ENCODE measurements around the gene BATF2.

BATF2 gene, protein sequence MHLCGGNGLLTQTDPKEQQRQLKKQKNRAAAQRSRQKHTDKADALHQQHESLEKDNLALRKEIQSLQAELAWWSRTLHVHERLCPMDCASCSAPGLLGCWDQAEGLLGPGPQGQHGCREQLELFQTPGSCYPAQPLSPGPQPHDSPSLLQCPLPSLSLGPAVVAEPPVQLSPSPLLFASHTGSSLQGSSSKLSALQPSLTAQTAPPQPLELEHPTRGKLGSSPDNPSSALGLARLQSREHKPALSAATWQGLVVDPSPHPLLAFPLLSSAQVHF

DNA sequence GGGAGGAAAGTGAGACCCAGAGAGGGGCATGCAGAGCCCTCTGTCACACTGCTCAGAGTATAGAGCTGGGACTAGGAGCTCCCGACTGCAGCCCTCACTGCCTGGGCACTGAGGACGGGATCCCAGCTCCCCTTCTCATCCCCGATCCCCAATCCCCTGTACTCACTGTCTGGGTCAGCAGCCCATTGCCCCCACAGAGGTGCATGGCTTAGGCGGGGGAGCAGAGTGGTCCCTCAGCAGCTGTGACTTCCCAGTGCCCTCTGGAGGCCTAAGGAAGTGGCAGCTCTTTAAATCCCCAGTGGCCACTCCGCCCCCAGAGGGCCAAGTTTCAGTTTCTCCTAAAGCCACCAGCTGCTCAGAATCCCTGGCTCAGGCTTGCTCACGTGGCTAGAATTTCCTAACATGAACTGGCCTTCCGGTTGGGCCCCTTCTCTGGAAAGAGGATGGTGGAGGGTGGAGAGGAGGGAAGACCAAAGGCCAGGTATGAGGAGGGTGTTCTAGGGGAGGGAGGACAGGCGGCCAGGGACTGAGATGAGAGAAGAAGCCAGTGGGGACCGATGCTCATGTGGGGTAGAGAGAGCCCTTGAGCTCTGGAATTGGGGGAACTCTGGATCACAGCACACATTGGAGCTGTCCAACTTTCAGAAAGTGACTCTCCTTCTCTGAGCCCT, at the start of gene BATF2:
TSS of gene BATF2 (minus strand) at position 262 of the 671 bp plus-strand sequence. CDS start at position 205, 57 bp downstream.
- Histone ChIP-seq H3K4me1 (ENCODE audit: control insufficient read depth in 1 of 2, insufficient read depth in 2 of 2, low read length in 2 of 2) (peaks cover 33 to 37% of the 10 kb centered on the region in 2 donors), H3K36me3 (ENCODE audit: control insufficient read depth in 1 of 2, insufficient read depth in 2 of 2, low read length in 2 of 2) (peaks cover 3% of the 10 kb centered on the region in 2 donors), H3K9ac (ENCODE audit: low read depth in 1 of 2, low read length in 2 of 2) (peak within 1 kb of the TSS; percentile 85 to 86), H3K27me3 (ENCODE audit: control insufficient read depth in 1 of 2, insufficient read depth in 2 of 2, low read length in 2 of 2) (no peaks in the 10 kb centered on the region), H3K4me3 (ENCODE audit: low read depth in 1 of 2, low read length in 2 of 2) (peak within 1 kb of the TSS; percentile 80 to 89), H3K27ac (ENCODE audit: low read depth, low read length) (peak within 1 kb of the TSS; percentile 49), H3K9me3 (ENCODE audit: control insufficient read depth in 1 of 2, low read length in 2 of 2) (no peaks in the 10 kb centered on the region)

- H3K27ac ChIP-seq (ENCODE audit: low read depth, low read length) = no peak overlapping the region
- H3K9ac ChIP-seq (ENCODE audit: low read depth in 1 of 2, low read length in 2 of 2) = no peak overlapping the region
- no peaks in the 10 kb centered on the region for H3K27me3 ChIP-seq (ENCODE audit: control insufficient read depth in 1 of 2, insufficient read depth in 2 of 2, low read length in 2 of 2)
- H3K36me3 ChIP-seq (ENCODE audit: control insufficient read depth in 1 of 2, insufficient read depth in 2 of 2, low read length in 2 of 2) = peaks cover 9 to 21% of the 10 kb centered on the region in 2 donors
- H3K4me1 ChIP-seq (ENCODE audit: control insufficient read depth in 1 of 2, insufficient read depth in 2 of 2, low read length in 2 of 2) = peaks cover 11 to 32% of the 10 kb centered on the region in 2 donors
- no peaks in the 10 kb centered on the region for H3K9me3 ChIP-seq (ENCODE audit: control insufficient read depth in 1 of 2, low read length in 2 of 2)
- H3K4me3 ChIP-seq (ENCODE audit: low read depth in 1 of 2, low read length in 2 of 2) = no peak overlapping the region
Observed at GRCh38 chr11:65045728-65046127, 49.0 kb upstream of the BATF2 start.

- no peak overlapping the region for H3K9ac ChIP-seq (ENCODE audit: low read depth in 1 of 2, low read length in 2 of 2)
- H3K4me1 ChIP-seq (ENCODE audit: control insufficient read depth in 1 of 2, insufficient read depth in 2 of 2, low read length in 2 of 2) = peaks cover 16 to 32% of the 10 kb centered on the region in 2 donors
- H3K9me3 ChIP-seq (ENCODE audit: control insufficient read depth in 1 of 2, low read length in 2 of 2) = no peaks in the 10 kb centered on the region
- no peak overlapping the region for H3K27ac ChIP-seq (ENCODE audit: low read depth, low read length)
- no peak overlapping the region for H3K4me3 ChIP-seq (ENCODE audit: low read depth in 1 of 2, low read length in 2 of 2)
- H3K36me3 ChIP-seq (ENCODE audit: control insufficient read depth in 1 of 2, insufficient read depth in 2 of 2, low read length in 2 of 2) = peaks cover 9 to 21% of the 10 kb centered on the region in 2 donors
- H3K27me3 ChIP-seq (ENCODE audit: control insufficient read depth in 1 of 2, insufficient read depth in 2 of 2, low read length in 2 of 2) = no peaks in the 10 kb centered on the region
Observed at GRCh38 chr11:65045061-65045460, 48.3 kb upstream of the BATF2 start.

DNA sequence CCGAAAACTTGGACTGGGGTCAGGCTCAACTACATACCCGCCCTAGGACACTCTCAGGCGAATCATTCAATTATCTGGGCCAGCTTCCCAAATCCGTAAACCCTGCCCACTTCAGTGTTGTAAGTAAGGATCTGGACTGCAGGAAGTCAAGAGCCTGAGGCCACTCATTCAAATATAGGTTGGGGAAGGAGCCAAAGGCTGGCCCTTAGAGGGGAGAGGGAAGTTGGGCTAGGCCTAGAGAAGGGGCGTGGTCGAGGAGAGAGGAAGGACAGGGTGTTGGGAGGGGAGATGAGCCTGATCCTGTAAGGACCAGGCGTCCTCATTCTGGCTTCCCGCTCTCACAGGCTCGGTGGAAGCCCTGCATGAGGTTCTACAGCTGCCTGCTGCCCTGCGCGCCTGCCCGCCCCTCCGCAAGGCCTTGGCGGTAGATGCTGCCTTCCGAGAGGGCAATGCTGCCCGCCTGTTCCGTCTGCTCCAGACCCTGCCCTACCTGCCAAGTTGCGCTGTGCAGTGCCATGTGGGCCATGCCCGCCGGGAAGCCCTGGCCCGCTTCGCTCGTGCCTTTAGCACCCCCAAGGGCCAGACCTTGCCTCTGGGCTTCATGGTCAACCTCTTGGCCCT, 47.2 kb upstream of the BATF2 start:
- Histone ChIP-seq H3K27ac (ENCODE audit: low read depth, low read length) (no peak overlapping the region), H3K36me3 (ENCODE audit: control insufficient read depth in 1 of 2, insufficient read depth in 2 of 2, low read length in 2 of 2) (peaks cover 9 to 21% of the 10 kb centered on the region in 2 donors), H3K4me1 (ENCODE audit: control insufficient read depth in 1 of 2, insufficient read depth in 2 of 2, low read length in 2 of 2) (peaks cover 16 to 32% of the 10 kb centered on the region in 2 donors), H3K9me3 (ENCODE audit: control insufficient read depth in 1 of 2, low read length in 2 of 2) (no peaks in the 10 kb centered on the region), H3K9ac (ENCODE audit: low read depth in 1 of 2, low read length in 2 of 2) (no peak overlapping the region), H3K4me3 (ENCODE audit: low read depth in 1 of 2, low read length in 2 of 2) (no peak overlapping the region), H3K27me3 (ENCODE audit: control insufficient read depth in 1 of 2, insufficient read depth in 2 of 2, low read length in 2 of 2) (no peaks in the 10 kb centered on the region)

- Histone ChIP-seq H3K9me3 (ENCODE audit: control insufficient read depth in 1 of 2, low read length in 2 of 2) (no peaks in the 10 kb centered on the region), H3K27me3 (ENCODE audit: control insufficient read depth in 1 of 2, insufficient read depth in 2 of 2, low read length in 2 of 2) (no peaks in the 10 kb centered on the region), H3K27ac (ENCODE audit: low read depth, low read length) (no peak overlapping the region), H3K4me3 (ENCODE audit: low read depth in 1 of 2, low read length in 2 of 2) (no peak overlapping the region), H3K9ac (ENCODE audit: low read depth in 1 of 2, low read length in 2 of 2) (no peak overlapping the region), H3K36me3 (ENCODE audit: control insufficient read depth in 1 of 2, insufficient read depth in 2 of 2, low read length in 2 of 2) (peaks cover 10 to 29% of the 10 kb centered on the region in 2 donors), H3K4me1 (ENCODE audit: control insufficient read depth in 1 of 2, insufficient read depth in 2 of 2, low read length in 2 of 2) (peaks cover 16 to 25% of the 10 kb centered on the region in 2 donors)
Observed at GRCh38 chr11:65042891-65043290, 46.1 kb upstream of the BATF2 start.

- H3K9ac ChIP-seq (ENCODE audit: low read depth in 1 of 2, low read length in 2 of 2) = peak within 1 kb of the TSS; percentile 46 to 66
- peak within 1 kb of the TSS; percentile 97 for H3K27ac ChIP-seq (ENCODE audit: low read depth, low read length)
- peaks cover 16 to 37% of the 10 kb centered on the region in 2 donors for H3K36me3 ChIP-seq (ENCODE audit: control insufficient read depth in 1 of 2, insufficient read depth in 2 of 2, low read length in 2 of 2)
- H3K4me1 ChIP-seq (ENCODE audit: control insufficient read depth in 1 of 2, insufficient read depth in 2 of 2, low read length in 2 of 2) = peaks cover 12 to 19% of the 10 kb centered on the region in 2 donors
- H3K4me3 ChIP-seq (ENCODE audit: low read depth in 1 of 2, low read length in 2 of 2) = peak within 1 kb of the TSS; percentile 71 to 79
- no peaks in the 10 kb centered on the region for H3K27me3 ChIP-seq (ENCODE audit: control insufficient read depth in 1 of 2, insufficient read depth in 2 of 2, low read length in 2 of 2)
- no peaks in the 10 kb centered on the region for H3K9me3 ChIP-seq (ENCODE audit: control insufficient read depth in 1 of 2, low read length in 2 of 2)
Observed at GRCh38 chr11:65040847-65041622, 44.3 kb upstream of the BATF2 start, which contains the start of gene SAC3D1. Gene SAC3D1, plus strand, starts transcription at chr11:65041210. Its CDS starts 83 bp downstream, at chr11:65041293.

- Histone ChIP-seq H3K9me3 (ENCODE audit: control insufficient read depth in 1 of 2, low read length in 2 of 2) (no peaks in the 10 kb centered on the region), H3K27ac (ENCODE audit: low read depth, low read length) (peak overlapping the region; percentile 97), H3K4me3 (ENCODE audit: low read depth in 1 of 2, low read length in 2 of 2) (peak overlapping the region; percentile 71 to 79), H3K9ac (ENCODE audit: low read depth in 1 of 2, low read length in 2 of 2) (peak overlapping the region; percentile 39 to 46), H3K4me1 (ENCODE audit: control insufficient read depth in 1 of 2, insufficient read depth in 2 of 2, low read length in 2 of 2) (peaks cover 12 to 19% of the 10 kb centered on the region in 2 donors), H3K36me3 (ENCODE audit: control insufficient read depth in 1 of 2, insufficient read depth in 2 of 2, low read length in 2 of 2) (peaks cover 14 to 37% of the 10 kb centered on the region in 2 donors), H3K27me3 (ENCODE audit: control insufficient read depth in 1 of 2, insufficient read depth in 2 of 2, low read length in 2 of 2) (no peaks in the 10 kb centered on the region)
Observed at GRCh38 chr11:65040520-65040846, 43.7 kb upstream of the BATF2 start.

- Histone ChIP-seq H3K36me3 (ENCODE audit: control insufficient read depth in 1 of 2, insufficient read depth in 2 of 2, low read length in 2 of 2) (peaks cover 27 to 48% of the 10 kb centered on the region in 2 donors), H3K4me3 (ENCODE audit: low read depth in 1 of 2, low read length in 2 of 2) (no peak overlapping the region), H3K27me3 (ENCODE audit: control insufficient read depth in 1 of 2, insufficient read depth in 2 of 2, low read length in 2 of 2) (no peaks in the 10 kb centered on the region), H3K27ac (ENCODE audit: low read depth, low read length) (no peak overlapping the region), H3K9ac (ENCODE audit: low read depth in 1 of 2, low read length in 2 of 2) (no peak overlapping the region), H3K4me1 (ENCODE audit: control insufficient read depth in 1 of 2, insufficient read depth in 2 of 2, low read length in 2 of 2) (peaks cover 4 to 8% of the 10 kb centered on the region in 2 donors), H3K9me3 (ENCODE audit: control insufficient read depth in 1 of 2, low read length in 2 of 2) (no peaks in the 10 kb centered on the region)
Observed at GRCh38 chr11:65036931-65037330, 40.2 kb upstream of the BATF2 start.

- Histone ChIP-seq H3K4me3 (ENCODE audit: low read depth in 1 of 2, low read length in 2 of 2) (no peak overlapping the region), H3K36me3 (ENCODE audit: control insufficient read depth in 1 of 2, insufficient read depth in 2 of 2, low read length in 2 of 2) (peaks cover 28 to 51% of the 10 kb centered on the region in 2 donors)
Observed at GRCh38 chr11:65035579-65035978, 38.8 kb upstream of the BATF2 start.

More at GRCh38 chr11:65035579-65035978, 38.8 kb upstream of the BATF2 start:
- no peak overlapping the region for H3K9ac ChIP-seq (ENCODE audit: low read depth in 1 of 2, low read length in 2 of 2)
- no peaks in the 10 kb centered on the region for H3K9me3 ChIP-seq (ENCODE audit: control insufficient read depth in 1 of 2, low read length in 2 of 2)
- no peak overlapping the region for H3K27ac ChIP-seq (ENCODE audit: low read depth, low read length)
- H3K27me3 ChIP-seq (ENCODE audit: control insufficient read depth in 1 of 2, insufficient read depth in 2 of 2, low read length in 2 of 2) = no peaks in the 10 kb centered on the region
- peaks cover 0 to 5% of the 10 kb centered on the region in 2 donors for H3K4me1 ChIP-seq (ENCODE audit: control insufficient read depth in 1 of 2, insufficient read depth in 2 of 2, low read length in 2 of 2)
